Lung (tissue), 12 donors: Measurements from ENCODE around the gene UBE2F. TPM values are rescaled to one million over a fixed set of nuclear protein-coding genes. Genes with fewer than 3 reads are reported as not detected.
A peak's percentile ranks its signal among the peaks of the same experiment; 100 is the strongest.

Experiments used
- ATAC-seq: fragments of 200-7000 bp; cut with Tn5 transposase; one replicate; pipeline ENCODE4 v1.9.1; 2020; ENCODE audit warnings: moderate number of reproducible peaks; ENCODE audit not compliant: insufficient read depth, low FRiP score
- DNase-seq, 3 donors: peaks; one replicate each; pipeline ENCODE4 v3.0.0-alpha.2; 2013 to 2017
- H3K27ac ChIP-seq, 2 donors: one replicate each; pipeline ENCODE4 v1.5.1; 2013; ENCODE audit warnings: mild to moderate bottlenecking in 2 of 2, moderate library complexity in 2 of 2, control low read depth in 1 of 2, inconsistent platforms in 1 of 2, low read depth in 1 of 2, low read length in 1 of 2
- H3K27me3 ChIP-seq, 3 donors: one replicate each; pipeline ENCODE4 v1.5.1; 2013; ENCODE audit warnings: low read length in 2 of 3; ENCODE audit not compliant: control insufficient read depth in 3 of 3, insufficient read depth in 3 of 3
- H3K36me3 ChIP-seq, 4 donors: one replicate each; pipeline ENCODE4 v1.5.1; 2013; ENCODE audit warnings: low read length in 4 of 4, mild to moderate bottlenecking in 1 of 4, moderate library complexity in 1 of 4; ENCODE audit not compliant: control insufficient read depth in 4 of 4, insufficient read depth in 4 of 4
- H3K4me1 ChIP-seq, 5 donors: one replicate each; pipeline ENCODE4 v1.5.1; 2013; ENCODE audit warnings: low read length in 5 of 5, mild to moderate bottlenecking in 2 of 5, moderate library complexity in 1 of 5; ENCODE audit not compliant: control insufficient read depth in 5 of 5, insufficient read depth in 5 of 5
- H3K4me3 ChIP-seq: one replicate; pipeline ENCODE4 v1.5.1; 2013; ENCODE audit warnings: mild to moderate bottlenecking, control low read depth, moderate library complexity
- H3K9ac ChIP-seq, 2 donors: one replicate each; pipeline ENCODE4 v1.5.1; 2013; ENCODE audit warnings: low read length in 2 of 2, control low read depth in 1 of 2; ENCODE audit not compliant: insufficient read depth in 1 of 2
- H3K9me3 ChIP-seq, 4 donors: one replicate each; pipeline ENCODE4 v1.5.1; 2013; ENCODE audit warnings: low read length in 3 of 4, mild to moderate bottlenecking in 1 of 4, moderate library complexity in 1 of 4; ENCODE audit not compliant: control insufficient read depth in 4 of 4, insufficient read depth in 3 of 4
- WGBS, 2 donors: extraction: QIAGEN DNeasy Blood & Tissue Kit; methylation state at CpG; one replicate each; pipeline ENCODE4 v1.1.7; 2013; 5-methylcytosine and 5-hydroxymethylcytosine counted together
- polyA plus RNA-seq, 2 donors: library from polyadenylated mRNA; stranded (reverse); fragments of 200-250 nt; gene quantifications; one replicate each; pipeline ENCODE4 v1.2.1, GENCODE V29; 2013
- total RNA-seq, 2 donors: library from RNA; depleted of rRNA in 1 of 2; stranded (reverse); fragments of >200 nt in 1 of 2; gene quantifications; one replicate each; pipeline ENCODE4 v1.2.1, GENCODE V29; 2014 to 2021
- TF ChIP-seq, protein P1 (sequence below): IDR thresholded peaks from 2 replicates; pipeline ENCODE4 v1.5.1; 2012; ENCODE audit warnings: mild to moderate bottlenecking; ENCODE audit errors: control extremely low read depth, extremely low read depth
- donor health status: control.
- donor health status: control.
- donor health status: Bipolar disorder and iron deficiency.
- donor health status: healthy.
- donor health status: DM: yes; HTN: yes; CAD: no.

The UBE2F gene
- total and polyA plus RNA-seq, 4 donors = 30.3 to 63.3 (median 46.8) TPM

- no peak overlapping the region for H3K27ac ChIP-seq
- WGBS, 2 donors = 92 to 94% methylated on average over 9 of the region's 9 CpGs
- TF ChIP-seq, protein P1, sequence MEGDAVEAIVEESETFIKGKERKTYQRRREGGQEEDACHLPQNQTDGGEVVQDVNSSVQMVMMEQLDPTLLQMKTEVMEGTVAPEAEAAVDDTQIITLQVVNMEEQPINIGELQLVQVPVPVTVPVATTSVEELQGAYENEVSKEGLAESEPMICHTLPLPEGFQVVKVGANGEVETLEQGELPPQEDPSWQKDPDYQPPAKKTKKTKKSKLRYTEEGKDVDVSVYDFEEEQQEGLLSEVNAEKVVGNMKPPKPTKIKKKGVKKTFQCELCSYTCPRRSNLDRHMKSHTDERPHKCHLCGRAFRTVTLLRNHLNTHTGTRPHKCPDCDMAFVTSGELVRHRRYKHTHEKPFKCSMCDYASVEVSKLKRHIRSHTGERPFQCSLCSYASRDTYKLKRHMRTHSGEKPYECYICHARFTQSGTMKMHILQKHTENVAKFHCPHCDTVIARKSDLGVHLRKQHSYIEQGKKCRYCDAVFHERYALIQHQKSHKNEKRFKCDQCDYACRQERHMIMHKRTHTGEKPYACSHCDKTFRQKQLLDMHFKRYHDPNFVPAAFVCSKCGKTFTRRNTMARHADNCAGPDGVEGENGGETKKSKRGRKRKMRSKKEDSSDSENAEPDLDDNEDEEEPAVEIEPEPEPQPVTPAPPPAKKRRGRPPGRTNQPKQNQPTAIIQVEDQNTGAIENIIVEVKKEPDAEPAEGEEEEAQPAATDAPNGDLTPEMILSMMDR = no peak
Measured at GRCh38 chr2:237982039-237982725, 15.4 kb downstream of the UBE2F start.

GRCh38 chr2:237983922-237984321 lies 17.1 kb downstream of the UBE2F start:
- no peak overlapping the region for H3K27ac ChIP-seq
- no peak for DNase-seq
- 15 to 44% methylated on average over 2 of the region's 2 CpGs for WGBS, 2 donors
- H3K27me3 ChIP-seq = no peaks in the 10 kb centered on the region
- H3K4me3 ChIP-seq = no peak overlapping the region
- peaks cover 0 to 2% (median under 1%) of the 10 kb centered on the region in 4 donors for H3K36me3 ChIP-seq
- peak overlapping the region in 1 of 2 donors; percentile 11 for H3K9ac ChIP-seq
- TF ChIP-seq, protein P1 = no peak
- H3K4me1 ChIP-seq = peaks cover 0 to 3% (median 0%) of the 10 kb centered on the region in 5 donors
- ATAC-seq = no peak
- no peaks in the 10 kb centered on the region for H3K9me3 ChIP-seq

More at GRCh38 chr2:237982039-237982725, 15.4 kb downstream of the UBE2F start:
- Histone ChIP-seq H3K36me3 (peaks cover 0 to 3% (median 0%) of the 10 kb centered on the region in 4 donors), H3K27me3 (no peaks in the 10 kb centered on the region), H3K4me1 (peaks cover 0 to 8% (median 2%) of the 10 kb centered on the region in 5 donors), H3K4me3 (no peak overlapping the region), H3K9me3 (no peaks in the 10 kb centered on the region), H3K9ac (no peak overlapping the region)
- no peak for DNase-seq
- ATAC-seq = no peak

DNA sequence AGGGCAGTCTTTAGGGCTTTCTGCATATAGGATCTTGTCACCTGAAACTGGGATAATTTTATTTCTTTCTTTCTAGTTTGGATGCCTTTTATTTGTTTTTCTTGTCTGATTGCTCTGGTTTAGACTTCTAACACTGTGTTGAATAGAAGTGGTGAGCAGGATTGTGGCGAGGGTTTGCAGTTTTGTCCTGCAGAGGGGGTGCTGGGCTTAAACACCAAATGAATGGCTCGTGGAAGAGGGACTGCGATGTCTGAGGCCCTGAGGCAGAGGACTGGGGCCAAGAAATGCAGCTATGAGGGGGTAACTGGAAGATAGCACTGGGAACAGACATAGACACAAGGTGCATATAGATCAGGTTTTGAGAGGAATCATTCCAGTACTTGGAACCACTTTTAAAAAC lies 20.5 kb downstream of the UBE2F start:
- TF ChIP-seq, protein P1 = no peak
- 95 to 99% methylated on average over 3 of the region's 3 CpGs for WGBS, 2 donors
- H3K27ac ChIP-seq = no peak overlapping the region
- H3K9ac ChIP-seq = no peak overlapping the region
- H3K27me3 ChIP-seq = no peaks in the 10 kb centered on the region
- peaks cover 0 to 6% (median 3%) of the 10 kb centered on the region in 4 donors for H3K36me3 ChIP-seq
- H3K4me1 ChIP-seq = peaks cover 0 to 2% (median 0%) of the 10 kb centered on the region in 5 donors
- DNase-seq (no peak), ATAC-seq (no peak)
- H3K4me3 ChIP-seq = no peak overlapping the region
- no peaks in the 10 kb centered on the region for H3K9me3 ChIP-seq
